K562 (cell line): ENCODE data around the gene SIRT4. TPM values are rescaled to one million over a fixed set of nuclear protein-coding genes. Genes with fewer than 3 reads are reported as not detected.

Experiments used
- ADNP ChIP-seq: fragments of 200-800 bp; sonication (Bioruptor generic); IDR thresholded peaks from 2 replicates; pipeline ENCODE4 v1.6.1; 2016; ENCODE audit warnings: missing genetic modification characterization, missing compliant biosample characterization
- ATF2 ChIP-seq: sonication (generic); formaldehyde crosslinking; IDR thresholded peaks from 2 replicates; pipeline ENCODE4 v1.8.1; 2022; ENCODE audit warnings: missing genetic modification reagents
- CCNT2 ChIP-seq: IDR thresholded peaks from 2 replicates; pipeline ENCODE4 v1.6.1; 2011; ENCODE audit warnings: borderline replicate concordance, low read depth, mild to moderate bottlenecking, moderate library complexity, mixed read lengths, low read length; ENCODE audit not compliant: insufficient read length; ENCODE audit errors: extremely low read depth
- ETV6 ChIP-seq, 3 experiments: fragments of 150-350 bp in 1 of 3; sonication (generic) in 1 of 3; formaldehyde crosslinking in 1 of 3; IDR thresholded peaks; 2 replicates each; pipeline versions ENCODE4 v1.6.1 to v1.8.0; 2014 to 2022; ENCODE audit warnings: borderline replicate concordance in 2 of 3, low read depth in 2 of 3, antibody characterized with exemption in 1 of 3, low read length in 1 of 3, mild to moderate bottlenecking in 1 of 3, missing genetic modification reagents in 1 of 3
- EZH2 ChIP-seq: IDR thresholded peaks from 2 replicates; pipeline ENCODE4 v1.6.1; 2012; ENCODE audit warnings: low read depth, mild to moderate bottlenecking, inconsistent platforms, low read length, borderline replicate concordance
- MTA2 ChIP-seq: fragments of 450-650 bp; IDR thresholded peaks from 2 replicates; pipeline ENCODE4 v1.6.1; 2016; ENCODE audit warnings: low read depth
- NONO ChIP-seq, 2 experiments: fragments of 200-400 bp in 1 of 2; fragments of 450-650 bp in 1 of 2; formaldehyde crosslinking in 1 of 2; IDR thresholded peaks; 2 replicates each; pipeline ENCODE4 v1.6.1; 2017; ENCODE audit warnings: low read depth in 2 of 2, mild to moderate bottlenecking in 2 of 2, moderate library complexity in 2 of 2, low read length in 1 of 2
- NR3C1 ChIP-seq: sonication (generic); formaldehyde crosslinking; IDR thresholded peaks from 2 replicates; pipeline ENCODE4 v1.8.1; 2022; ENCODE audit warnings: missing genetic modification reagents
- OTX1 ChIP-seq: fragments of 450-650 bp; formaldehyde crosslinking; IDR thresholded peaks from 2 replicates; pipeline ENCODE4 v1.4.0; 2022; ENCODE audit warnings: mild to moderate bottlenecking
- PHF20 ChIP-seq: fragments of 450-650 bp; IDR thresholded peaks from 2 replicates; pipeline ENCODE4 v1.6.1; 2018; ENCODE audit not compliant: partially characterized antibody
- POLR3A ChIP-seq: IDR thresholded peaks from 2 replicates; pipeline ENCODE4 v1.6.1; 2011; ENCODE audit warnings: borderline replicate concordance, mild to moderate bottlenecking, moderate library complexity; ENCODE audit not compliant: insufficient read length, insufficient read depth; ENCODE audit errors: extremely low read depth
- SMARCA5 ChIP-seq: fragments of 450-650 bp; IDR thresholded peaks from 2 replicates; pipeline ENCODE4 v1.6.1; 2016
- SRSF9 ChIP-seq: fragments of 200-400 bp; formaldehyde crosslinking; IDR thresholded peaks from 2 replicates; pipeline ENCODE4 v1.6.1; 2017; ENCODE audit warnings: low read depth, low read length, borderline replicate concordance
- STAT6 ChIP-seq: sonication (generic); formaldehyde crosslinking; IDR thresholded peaks from 2 replicates; pipeline ENCODE4 v1.8.1; 2023; ENCODE audit warnings: mild to moderate bottlenecking, missing genetic modification reagents
- TEAD4 ChIP-seq, 2 experiments: sonication (generic) in 1 of 2; formaldehyde crosslinking in 1 of 2; IDR thresholded peaks; 2 replicates each; pipeline versions ENCODE4 v1.6.1 to v1.8.0; 2012 to 2022; ENCODE audit warnings: borderline replicate concordance in 1 of 2, inconsistent platforms in 1 of 2, low read length in 1 of 2, mild to moderate bottlenecking in 1 of 2, missing genetic modification reagents in 1 of 2
- TFAP4 ChIP-seq: sonication (generic); formaldehyde crosslinking; IDR thresholded peaks from 2 replicates; pipeline ENCODE4 v1.8.0; 2022; ENCODE audit warnings: missing genetic modification reagents, mild to moderate bottlenecking, moderate library complexity, borderline replicate concordance
- ZC3H4 ChIP-seq: sonication (generic); formaldehyde crosslinking; IDR thresholded peaks from 2 replicates; pipeline ENCODE4 v1.9.0; 2021; ENCODE audit warnings: missing genetic modification reagents, borderline replicate concordance
- ZNF551 ChIP-seq: fragments of 250-450 bp; sonication (Bioruptor Pico); IDR thresholded peaks from 2 replicates; pipeline ENCODE4 v1.5.0; 2021; ENCODE audit warnings: mild to moderate bottlenecking, moderate library complexity
- ZNF76 ChIP-seq: fragments of 250-450 bp; sonication (Bioruptor Pico); IDR thresholded peaks from 2 replicates; pipeline ENCODE4 v1.4.0; 2020; ENCODE audit warnings: mild to moderate bottlenecking, moderate library complexity, borderline replicate concordance
- polyA plus RNA-seq, 8 experiments: library from polyadenylated mRNA; depleted of rRNA in 4 of 8; stranded (reverse) in 5 of 8; unstranded in 3 of 8; fragments of >200 nt; fragmentation: Nextera tagmentation in 2 of 8; fragmentation: Illumina TruSeq in 1 of 8; extraction: Ambion mirVana in 2 of 8; extraction: Trizol in 1 of 8; gene quantifications; 2 replicates each; pipeline versions ENCODE4 v1.2.1 to v1.2.3, GENCODE V29; 2011 to 2014; ENCODE audit warnings: inconsistent platforms in 1 of 8, missing spikeins in 1 of 8
- total RNA-seq, 7 experiments: library from RNA; depleted of rRNA in 6 of 7; stranded (reverse); fragments of >200 nt in 6 of 7; fragmentation: Illumina TruSeq in 2 of 7; extraction: Trizol in 2 of 7; gene quantifications; 2 replicates each; pipeline versions ENCODE4 v1.2.1 to v1.2.3, GENCODE V29; 2011 to 2021; ENCODE audit warnings: low replicate concordance in 1 of 7
- TF ChIP-seq, protein P1 (sequence below): sonication (generic); formaldehyde crosslinking; IDR thresholded peaks from 2 replicates; pipeline ENCODE4 v1.8.0; 2022; ENCODE audit warnings: missing genetic modification reagents, mild to moderate bottlenecking, borderline replicate concordance

The SIRT4 gene
- total and polyA plus RNA-seq, 9 of the 15 experiments (the other 6 are each of a cell fraction or from before 2014, with no cell fraction given) = 0.86 to 5.2 (median 2.4) TPM

GRCh38 chr12:120292411-120292660 lies 9.8 kb upstream of the SIRT4 start (continued):
- TF ChIP-seq, protein P1, sequence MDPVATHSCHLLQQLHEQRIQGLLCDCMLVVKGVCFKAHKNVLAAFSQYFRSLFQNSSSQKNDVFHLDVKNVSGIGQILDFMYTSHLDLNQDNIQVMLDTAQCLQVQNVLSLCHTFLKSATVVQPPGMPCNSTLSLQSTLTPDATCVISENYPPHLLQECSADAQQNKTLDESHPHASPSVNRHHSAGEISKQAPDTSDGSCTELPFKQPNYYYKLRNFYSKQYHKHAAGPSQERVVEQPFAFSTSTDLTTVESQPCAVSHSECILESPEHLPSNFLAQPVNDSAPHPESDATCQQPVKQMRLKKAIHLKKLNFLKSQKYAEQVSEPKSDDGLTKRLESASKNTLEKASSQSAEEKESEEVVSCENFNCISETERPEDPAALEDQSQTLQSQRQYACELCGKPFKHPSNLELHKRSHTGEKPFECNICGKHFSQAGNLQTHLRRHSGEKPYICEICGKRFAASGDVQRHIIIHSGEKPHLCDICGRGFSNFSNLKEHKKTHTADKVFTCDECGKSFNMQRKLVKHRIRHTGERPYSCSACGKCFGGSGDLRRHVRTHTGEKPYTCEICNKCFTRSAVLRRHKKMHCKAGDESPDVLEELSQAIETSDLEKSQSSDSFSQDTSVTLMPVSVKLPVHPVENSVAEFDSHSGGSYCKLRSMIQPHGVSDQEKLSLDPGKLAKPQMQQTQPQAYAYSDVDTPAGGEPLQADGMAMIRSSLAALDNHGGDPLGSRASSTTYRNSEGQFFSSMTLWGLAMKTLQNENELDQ (CRISPR knock-in tag) = no peak
- TF ChIP-seq OTX1 (CRISPR knock-in tag) = 0 out of 2 replicates have a peak, but pooled peaks have one; percentile 7
- TF ChIP-seq NONO (IDR thresholded peaks at IDR 0.05; ENCODE audit: low read depth in 2 of 2, low read length in 1 of 2) = no peak
- TF ChIP-seq STAT6 (CRISPR knock-in tag) = no peak
- no peak for TF ChIP-seq ATF2 (CRISPR knock-in tag)
- no peak for TF ChIP-seq EZH2
- no peak for TF ChIP-seq SRSF9
- no peak for TF ChIP-seq ZNF76 (CRISPR knock-in tag)
- peak; percentile 35 for TF ChIP-seq POLR3A
- no peak for TF ChIP-seq MTA2
- no peak for TF ChIP-seq TFAP4
- no peak for TF ChIP-seq TEAD4 (IDR thresholded peaks at IDR 0.05; ENCODE audit: low read length)
- TF ChIP-seq TEAD4 (CRISPR knock-in tag; IDR thresholded peaks at IDR 0.05; ENCODE audit: borderline replicate concordance) = no peak
- no peak for TF ChIP-seq ZC3H4 (CRISPR knock-in tag)
- 0 out of 2 replicates have a peak, but pooled peaks have one; percentile 48 for TF ChIP-seq SMARCA5
- TF ChIP-seq ZNF551 = no peak
- no peak for TF ChIP-seq NR3C1 (CRISPR knock-in tag)
- TF ChIP-seq CCNT2 = no peak
- TF ChIP-seq ADNP (tag) = peak; percentile 99
- TF ChIP-seq PHF20 = no peak
- TF ChIP-seq ETV6 (IDR thresholded peaks at IDR 0.05; ENCODE audit: borderline replicate concordance in 1 of 2, low read depth in 2 of 2, low read length in 1 of 2) = no peak
- TF ChIP-seq ETV6 (CRISPR knock-in tag; IDR thresholded peaks at IDR 0.05; ENCODE audit: borderline replicate concordance) = no peak
